22Rv1 (cell line): ENCODE results near the gene KIRREL3.

Source experiments
- CTCF ChIP-seq: fragments of 450-650 bp; IDR thresholded peaks from 2 replicates; pipeline ENCODE4 v1.5.1; 2017; ENCODE audit warnings: mild to moderate bottlenecking
- ZFX ChIP-seq: fragments of 450-650 bp; IDR thresholded peaks from 2 replicates; pipeline ENCODE4 v1.6.1; 2017; ENCODE audit warnings: antibody characterized with exemption, borderline replicate concordance

DNA sequence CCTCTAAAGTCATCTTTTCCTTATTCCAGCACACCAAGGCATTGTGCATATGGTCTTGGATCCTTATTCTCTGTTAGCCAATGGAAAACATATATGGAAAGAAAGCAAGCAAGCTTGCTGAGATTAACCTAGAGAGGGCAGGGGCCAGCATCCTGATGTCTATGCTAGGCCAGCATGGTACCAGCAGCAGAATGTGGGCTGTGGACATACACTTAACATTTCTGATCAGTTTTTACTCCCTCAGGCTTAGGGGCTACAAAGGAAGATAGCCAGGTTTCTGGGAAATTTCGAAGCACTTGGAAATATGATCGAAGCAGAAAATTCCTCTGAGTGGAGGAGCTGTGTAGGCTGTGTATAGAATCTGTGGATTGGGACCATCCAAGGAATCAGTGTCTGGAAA lies 578.1 kb downstream of the KIRREL3 start:
- TF ChIP-seq CTCF = no peak
- TF ChIP-seq ZFX = no peak
